ENCODE measurements around the gene HTRA3. TPM values are rescaled to one million over a fixed set of nuclear protein-coding genes. Genes with fewer than 3 reads are reported as not detected.

Gene HTRA3
- total RNA-seq, 2 experiments from 2014 or later, result not detected

DNA sequence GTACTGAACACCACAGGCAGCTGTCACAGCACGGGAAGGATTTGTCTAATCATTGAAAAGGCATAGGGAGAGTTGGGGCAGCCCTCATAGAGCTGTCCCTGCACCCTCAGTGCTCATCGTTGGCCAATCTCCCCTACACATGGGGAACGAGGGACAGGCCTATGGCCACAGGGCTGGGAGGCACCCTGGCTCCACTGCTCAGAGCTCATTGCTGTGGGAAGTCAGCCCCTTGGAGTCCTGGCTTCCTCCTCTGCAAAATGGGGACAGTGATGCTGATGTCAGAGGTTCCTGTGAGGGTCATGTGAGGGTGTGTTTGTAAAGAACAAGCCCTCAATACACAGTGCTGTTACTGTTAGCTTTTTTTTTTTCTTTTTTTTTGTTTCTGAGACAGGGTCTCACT is 19.3 kb upstream of the HTRA3 start:
- Histone ChIP-seq H3K79me2 (ENCODE audit: insufficient read depth, low read depth, low read length) (no peaks in the 10 kb centered on the region), H3K9me3 (ENCODE audit: low read length) (no peaks in the 10 kb centered on the region), H2AFZ (ENCODE audit: low read length) (no peak overlapping the region), H3K27ac (ENCODE audit: low read depth, low read length, poor library complexity, severe bottlenecking) (no peak overlapping the region), H3K36me3 (ENCODE audit: insufficient read depth, low read length) (no peaks in the 10 kb centered on the region), H4K20me1 (ENCODE audit: insufficient read depth, low read length) (no peaks in the 10 kb centered on the region), H3K4me2 (ENCODE audit: low read length) (no peak overlapping the region), H3K9me2 (ENCODE audit: insufficient read depth, low read length) (no peaks in the 10 kb centered on the region), H3K4me1 (ENCODE audit: insufficient read depth, low read length, poor library complexity, severe bottlenecking) (no peaks in the 10 kb centered on the region), H3K4me3 (ENCODE audit: low read depth, low read length, poor library complexity, severe bottlenecking) (no peak overlapping the region)
- intact Hi-C loops (cut with micrococcal nuclease; ENCODE audit: unreplicated experiment), result no loop called here
- BruUV-seq (replicated peaks), result no TSS peak
- no peak for DNase-seq (ENCODE audit: low spot score)
- no peak for TF ChIP-seq EZH2phosphoT487 (IDR thresholded peaks at IDR 0.05; ENCODE audit: borderline replicate concordance, low read depth, low read length)
- TF ChIP-seq, protein P1, sequence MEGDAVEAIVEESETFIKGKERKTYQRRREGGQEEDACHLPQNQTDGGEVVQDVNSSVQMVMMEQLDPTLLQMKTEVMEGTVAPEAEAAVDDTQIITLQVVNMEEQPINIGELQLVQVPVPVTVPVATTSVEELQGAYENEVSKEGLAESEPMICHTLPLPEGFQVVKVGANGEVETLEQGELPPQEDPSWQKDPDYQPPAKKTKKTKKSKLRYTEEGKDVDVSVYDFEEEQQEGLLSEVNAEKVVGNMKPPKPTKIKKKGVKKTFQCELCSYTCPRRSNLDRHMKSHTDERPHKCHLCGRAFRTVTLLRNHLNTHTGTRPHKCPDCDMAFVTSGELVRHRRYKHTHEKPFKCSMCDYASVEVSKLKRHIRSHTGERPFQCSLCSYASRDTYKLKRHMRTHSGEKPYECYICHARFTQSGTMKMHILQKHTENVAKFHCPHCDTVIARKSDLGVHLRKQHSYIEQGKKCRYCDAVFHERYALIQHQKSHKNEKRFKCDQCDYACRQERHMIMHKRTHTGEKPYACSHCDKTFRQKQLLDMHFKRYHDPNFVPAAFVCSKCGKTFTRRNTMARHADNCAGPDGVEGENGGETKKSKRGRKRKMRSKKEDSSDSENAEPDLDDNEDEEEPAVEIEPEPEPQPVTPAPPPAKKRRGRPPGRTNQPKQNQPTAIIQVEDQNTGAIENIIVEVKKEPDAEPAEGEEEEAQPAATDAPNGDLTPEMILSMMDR (conservative IDR thresholded peaks at IDR 0.05; ENCODE audit: low read length), result no peak
- ChIA-PET POLR2A (no interaction called here), CTCF (ENCODE audit: unreplicated experiment) (no interaction called here)

- H2AFZ ChIP-seq (ENCODE audit: low read length), result no peak overlapping the region
- ChIA-PET CTCF (ENCODE audit: unreplicated experiment) (no interaction called here), POLR2A (no interaction called here)
- no peak for DNase-seq (ENCODE audit: low spot score)
- BruUV-seq (replicated peaks), result no TSS peak
- no peak overlapping the region for H3K27ac ChIP-seq (ENCODE audit: low read depth, low read length, poor library complexity, severe bottlenecking)
- H3K4me2 ChIP-seq (ENCODE audit: low read length), result no peak overlapping the region
- H3K9me2 ChIP-seq (ENCODE audit: insufficient read depth, low read length), result no peaks in the 10 kb centered on the region
- TF ChIP-seq, protein P1 (conservative IDR thresholded peaks at IDR 0.05; ENCODE audit: low read length), result no peak
- TF ChIP-seq EZH2phosphoT487 (IDR thresholded peaks at IDR 0.05; ENCODE audit: borderline replicate concordance, low read depth, low read length), result no peak
- H4K20me1 ChIP-seq (ENCODE audit: insufficient read depth, low read length), result no peaks in the 10 kb centered on the region
- H3K4me3 ChIP-seq (ENCODE audit: low read depth, low read length, poor library complexity, severe bottlenecking), result no peak overlapping the region
- H3K36me3 ChIP-seq (ENCODE audit: insufficient read depth, low read length), result no peaks in the 10 kb centered on the region
- no peaks in the 10 kb centered on the region for H3K9me3 ChIP-seq (ENCODE audit: low read length)
- H3K4me1 ChIP-seq (ENCODE audit: insufficient read depth, low read length, poor library complexity, severe bottlenecking), result no peaks in the 10 kb centered on the region
- intact Hi-C loops (cut with micrococcal nuclease; ENCODE audit: unreplicated experiment), result no loop called here
- no peaks in the 10 kb centered on the region for H3K79me2 ChIP-seq (ENCODE audit: insufficient read depth, low read depth, low read length)
These were observed 18.9 kb upstream of the HTRA3 start for GRCh38 chr4:8250637-8251036.

DNA sequence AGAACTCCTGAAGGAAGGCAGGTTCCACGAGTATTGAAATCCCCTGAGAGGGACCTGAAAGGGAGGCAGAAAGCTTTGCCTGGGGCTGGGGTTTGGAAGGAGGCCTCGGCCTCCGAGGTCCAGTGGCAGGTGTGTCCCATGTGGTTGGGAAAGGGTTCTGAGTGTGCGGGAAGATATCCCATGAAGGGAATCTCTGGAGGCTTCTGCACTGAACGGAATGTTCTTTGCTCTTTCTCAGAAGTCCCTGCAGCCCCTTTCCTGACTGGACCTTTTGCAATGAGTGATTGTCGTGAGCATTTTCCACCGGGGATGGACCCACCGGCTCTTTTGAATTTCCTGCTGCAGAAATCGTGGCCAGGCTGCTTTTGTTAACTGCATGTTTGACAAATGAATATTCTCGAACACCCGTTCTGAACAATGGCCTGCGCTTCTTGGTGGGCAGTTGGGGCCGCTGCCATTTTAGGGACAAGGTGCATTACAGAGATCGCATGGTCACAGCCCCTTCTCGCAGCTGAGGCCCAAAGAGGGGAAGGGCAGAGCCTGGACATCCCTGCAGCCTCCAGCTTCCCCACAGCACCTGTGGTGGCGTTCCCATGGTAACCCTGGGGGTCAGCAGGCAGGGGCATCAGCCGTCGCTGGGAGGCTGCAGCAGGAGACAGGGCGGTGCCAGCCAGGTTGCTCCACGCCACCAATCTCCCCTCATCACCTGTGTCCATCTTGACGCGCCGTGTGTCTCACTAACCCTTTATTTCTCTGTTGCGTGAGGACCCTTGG is 18.3 kb upstream of the HTRA3 start:
- Histone ChIP-seq H3K79me2 (ENCODE audit: insufficient read depth, low read depth, low read length) (no peaks in the 10 kb centered on the region), H4K20me1 (ENCODE audit: insufficient read depth, low read length) (no peaks in the 10 kb centered on the region), H3K4me1 (ENCODE audit: insufficient read depth, low read length, poor library complexity, severe bottlenecking) (no peaks in the 10 kb centered on the region), H3K4me2 (ENCODE audit: low read length) (no peak overlapping the region), H3K36me3 (ENCODE audit: insufficient read depth, low read length) (no peaks in the 10 kb centered on the region), H3K27ac (ENCODE audit: low read depth, low read length, poor library complexity, severe bottlenecking) (no peak overlapping the region), H2AFZ (ENCODE audit: low read length) (no peak overlapping the region), H3K9me2 (ENCODE audit: insufficient read depth, low read length) (no peaks in the 10 kb centered on the region), H3K9me3 (ENCODE audit: low read length) (no peaks in the 10 kb centered on the region), H3K4me3 (ENCODE audit: low read depth, low read length, poor library complexity, severe bottlenecking) (no peak overlapping the region)
- no TSS peak for BruUV-seq (replicated peaks)
- POLR2A ChIA-PET, result no interaction called here
- intact Hi-C loops (cut with micrococcal nuclease; ENCODE audit: unreplicated experiment), result no loop called here
- TF ChIP-seq, protein P1 (conservative IDR thresholded peaks at IDR 0.05; ENCODE audit: low read length), result no peak
- no peak for TF ChIP-seq EZH2phosphoT487 (IDR thresholded peaks at IDR 0.05; ENCODE audit: borderline replicate concordance, low read depth, low read length)
- CTCF ChIA-PET (ENCODE audit: unreplicated experiment), result no interaction called here
- no peak for DNase-seq (ENCODE audit: low spot score)
